Astrocyte of the cerebellum (primary cell): ENCODE results near the gene SMC4.
A peak's percentile ranks its signal among the peaks of the same experiment; 100 is the strongest.
"Not testable (repeated sequence)": the region's sequence is repeated elsewhere in the genome, so short reads cannot be mapped to it uniquely, and the experiment has no call there.

Source experiments
- DNase-seq: peaks from one replicate; pipeline ENCODE4 v3.0.0-alpha.2; 2011; ENCODE audit warnings: low read depth
- H3K4me3 ChIP-seq: 2 replicates; pipeline ENCODE4 v1.5.1; 2011; ENCODE audit warnings: mild to moderate bottlenecking, low read depth, low read length, moderate library complexity
- CTCF ChIP-seq: IDR thresholded peaks from 2 replicates; pipeline ENCODE4 v1.5.1; 2012; ENCODE audit warnings: low read length, low read depth, moderate library complexity, mild to moderate bottlenecking; ENCODE audit errors: missing control alignments
- in situ Hi-C: cut with HindIII; loops from 2 replicates; pipeline ENCODE4 v1.10.0; 2017; ENCODE audit warnings: low sequenced_read_pairs

The SMC4 gene

GRCh38 chr3:160399125-160400029, at the start of gene SMC4, which contains the start of gene IFT80:
Gene SMC4 (plus strand): TSS chr3:160399650. CDS start chr3:160400827, 1,177 bp downstream.
Gene IFT80 (minus strand): TSS chr3:160399225. CDS start chr3:160384600, 14,625 bp downstream.
- peak; percentile 0 for TF ChIP-seq CTCF
- DNase-seq: peak; percentile 94
- H3K4me3 ChIP-seq: peak within 1 kb of the TSS; percentile 58
- in situ Hi-C loops: no loop called here

- in situ Hi-C loops: no loop called here
- no peak for DNase-seq
- H3K4me3 ChIP-seq: no peak overlapping the region
- no peak for TF ChIP-seq CTCF
These were observed 43.6 kb upstream of the SMC4 start for GRCh38 chr3:160355826-160356225.

GRCh38 chr3:160362896-160363295, 36.6 kb upstream of the SMC4 start:
- in situ Hi-C loops: not testable (repeated sequence)

GRCh38 chr3:160365869-160366522, 33.5 kb upstream of the SMC4 start:
- no peak for TF ChIP-seq CTCF
- in situ Hi-C loops: no loop called here
- H3K4me3 ChIP-seq: no peak overlapping the region
- no peak for DNase-seq

More at GRCh38 chr3:160362896-160363295, 36.6 kb upstream of the SMC4 start:
- H3K4me3 ChIP-seq, DNase-seq: not testable (repeated sequence)

- no peak overlapping the region for H3K4me3 ChIP-seq
- no peak for DNase-seq
- in situ Hi-C loops: no loop called here
- TF ChIP-seq CTCF: no peak
These were observed 30.6 kb upstream of the SMC4 start for GRCh38 chr3:160368804-160369203.

- in situ Hi-C loops: no loop called here
- DNase-seq: no peak
- no peak overlapping the region for H3K4me3 ChIP-seq
- TF ChIP-seq CTCF: no peak
These were observed 29.7 kb upstream of the SMC4 start for GRCh38 chr3:160369784-160370183.
